ENCODE results near the gene ST6GALNAC1.
"Not testable (repeated sequence)": the region's sequence is repeated elsewhere in the genome, so short reads cannot be mapped to it uniquely, and the experiment has no call there.

ST6GALNAC1 gene

GRCh38 chr17:76638263-76638662 lies 5.3 kb downstream of the ST6GALNAC1 start:
- Mint-ChIP-seq H3K4me3 (no peak overlapping the region), H3K9me3 (no peaks in the 10 kb centered on the region), H3K27ac (no peak overlapping the region), H3K4me1 (no peaks in the 10 kb centered on the region), H3K36me3 (no peaks in the 10 kb centered on the region), H3K27me3 (peaks cover 37% of the 10 kb centered on the region)
- no peak for ATAC-seq

GRCh38 chr17:76636486-76637206 lies 6.9 kb downstream of the ST6GALNAC1 start:
- H3K4me1 Mint-ChIP-seq, H3K27ac Mint-ChIP-seq, H3K4me3 Mint-ChIP-seq, H3K36me3 Mint-ChIP-seq, ATAC-seq, H3K9me3 Mint-ChIP-seq: not testable (repeated sequence)
- H3K27me3 Mint-ChIP-seq, result peaks cover 45% of the 10 kb centered on the region

- no peaks in the 10 kb centered on the region for H3K4me1 Mint-ChIP-seq
- no peak overlapping the region for H3K4me3 Mint-ChIP-seq
- no peak for ATAC-seq
- no peaks in the 10 kb centered on the region for H3K36me3 Mint-ChIP-seq
- no peaks in the 10 kb centered on the region for H3K9me3 Mint-ChIP-seq
- H3K27me3 Mint-ChIP-seq, result peaks cover 45% of the 10 kb centered on the region
- H3K27ac Mint-ChIP-seq, result no peak overlapping the region
Measured at GRCh38 chr17:76635659-76636360, 7.7 kb downstream of the ST6GALNAC1 start.

GRCh38 chr17:76635039-76635438 lies 8.5 kb downstream of the ST6GALNAC1 start:
- Mint-ChIP-seq H3K27me3 (peaks cover 45% of the 10 kb centered on the region), H3K4me1 (no peaks in the 10 kb centered on the region), H3K4me3 (no peak overlapping the region), H3K27ac (no peak overlapping the region), H3K36me3 (no peaks in the 10 kb centered on the region), H3K9me3 (no peaks in the 10 kb centered on the region)
- ATAC-seq, result no peak

- Mint-ChIP-seq H3K27me3 (peaks cover 50% of the 10 kb centered on the region), H3K4me1 (no peaks in the 10 kb centered on the region), H3K27ac (no peak overlapping the region), H3K4me3 (no peak overlapping the region), H3K9me3 (no peaks in the 10 kb centered on the region), H3K36me3 (no peaks in the 10 kb centered on the region)
- ATAC-seq, result no peak
Measured at GRCh38 chr17:76633628-76634328, 9.8 kb downstream of the ST6GALNAC1 start.

- Mint-ChIP-seq H3K4me3 (no peak overlapping the region), H3K27me3 (peaks cover 64% of the 10 kb centered on the region), H3K27ac (no peak overlapping the region), H3K36me3 (no peaks in the 10 kb centered on the region), H3K9me3 (no peaks in the 10 kb centered on the region), H3K4me1 (no peaks in the 10 kb centered on the region)
- no peak for ATAC-seq
Measured at GRCh38 chr17:76631821-76632565, 11.6 kb downstream of the ST6GALNAC1 start.

- H3K4me3 Mint-ChIP-seq, result no peak overlapping the region
- H3K27ac Mint-ChIP-seq, result no peak overlapping the region
- no peaks in the 10 kb centered on the region for H3K4me1 Mint-ChIP-seq
- ATAC-seq, result no peak
- H3K36me3 Mint-ChIP-seq, result no peaks in the 10 kb centered on the region
- peaks cover 72% of the 10 kb centered on the region for H3K27me3 Mint-ChIP-seq
- no peaks in the 10 kb centered on the region for H3K9me3 Mint-ChIP-seq
Measured at GRCh38 chr17:76630151-76630550, 13.4 kb downstream of the ST6GALNAC1 start.

- Mint-ChIP-seq H3K27me3 (peaks cover 63% of the 10 kb centered on the region), H3K36me3 (no peaks in the 10 kb centered on the region), H3K27ac (no peak overlapping the region), H3K4me1 (peaks cover 8% of the 10 kb centered on the region), H3K9me3 (no peaks in the 10 kb centered on the region), H3K4me3 (no peak overlapping the region)
- no peak for ATAC-seq
Measured at GRCh38 chr17:76627510-76627909, 16.0 kb downstream of the ST6GALNAC1 start.

GRCh38 chr17:76626442-76626841 lies 17.1 kb downstream of the ST6GALNAC1 start:
- Mint-ChIP-seq H3K27ac (no peak overlapping the region), H3K27me3 (peaks cover 55% of the 10 kb centered on the region), H3K36me3 (no peaks in the 10 kb centered on the region), H3K4me3 (no peak overlapping the region), H3K9me3 (no peaks in the 10 kb centered on the region), H3K4me1 (peaks cover 8% of the 10 kb centered on the region)
- ATAC-seq, result no peak

- no peak for ATAC-seq
- Mint-ChIP-seq H3K4me3 (no peak overlapping the region), H3K36me3 (no peaks in the 10 kb centered on the region), H3K4me1 (peaks cover 8% of the 10 kb centered on the region), H3K9me3 (no peaks in the 10 kb centered on the region), H3K27ac (no peak overlapping the region), H3K27me3 (peaks cover 55% of the 10 kb centered on the region)
Measured at GRCh38 chr17:76625496-76625895, 18.1 kb downstream of the ST6GALNAC1 start.

GRCh38 chr17:76623271-76624146 lies 20.0 kb downstream of the ST6GALNAC1 start:
- no peak overlapping the region for H3K27ac Mint-ChIP-seq
- ATAC-seq, result peak; percentile 85
- H3K36me3 Mint-ChIP-seq, result no peaks in the 10 kb centered on the region
- peaks cover 41% of the 10 kb centered on the region for H3K27me3 Mint-ChIP-seq
- no peak overlapping the region for H3K4me3 Mint-ChIP-seq
- H3K4me1 Mint-ChIP-seq, result peaks cover 8% of the 10 kb centered on the region
- H3K9me3 Mint-ChIP-seq, result no peaks in the 10 kb centered on the region

- ATAC-seq, result no peak
- Mint-ChIP-seq H3K27me3 (peaks cover 1% of the 10 kb centered on the region), H3K9me3 (no peaks in the 10 kb centered on the region), H3K4me3 (no peak overlapping the region), H3K27ac (no peak overlapping the region), H3K4me1 (no peaks in the 10 kb centered on the region), H3K36me3 (no peaks in the 10 kb centered on the region)
Measured at GRCh38 chr17:76617838-76618237, 25.7 kb downstream of the ST6GALNAC1 start.

GRCh38 chr17:76614912-76615617 lies 28.5 kb downstream of the ST6GALNAC1 start:
- ATAC-seq, result no peak
- H3K4me3 Mint-ChIP-seq, result no peak overlapping the region
- peaks cover 6% of the 10 kb centered on the region for H3K27me3 Mint-ChIP-seq
- H3K9me3 Mint-ChIP-seq, result no peaks in the 10 kb centered on the region
- H3K4me1 Mint-ChIP-seq, result no peaks in the 10 kb centered on the region
- no peaks in the 10 kb centered on the region for H3K36me3 Mint-ChIP-seq
- H3K27ac Mint-ChIP-seq, result no peak overlapping the region
